ENCODE measurements around the gene APLP2.

APLP2 gene

GRCh38 chr11:130123414-130124040 is 53.8 kb downstream of the APLP2 start:
- no peak for FAIRE-seq

GRCh38 chr11:130124096-130124495 is 54.4 kb downstream of the APLP2 start:
- DNase-seq (ENCODE audit: insufficient read length, low spot score) (no peak), FAIRE-seq (no peak)
- TF ChIP-seq, protein P1, sequence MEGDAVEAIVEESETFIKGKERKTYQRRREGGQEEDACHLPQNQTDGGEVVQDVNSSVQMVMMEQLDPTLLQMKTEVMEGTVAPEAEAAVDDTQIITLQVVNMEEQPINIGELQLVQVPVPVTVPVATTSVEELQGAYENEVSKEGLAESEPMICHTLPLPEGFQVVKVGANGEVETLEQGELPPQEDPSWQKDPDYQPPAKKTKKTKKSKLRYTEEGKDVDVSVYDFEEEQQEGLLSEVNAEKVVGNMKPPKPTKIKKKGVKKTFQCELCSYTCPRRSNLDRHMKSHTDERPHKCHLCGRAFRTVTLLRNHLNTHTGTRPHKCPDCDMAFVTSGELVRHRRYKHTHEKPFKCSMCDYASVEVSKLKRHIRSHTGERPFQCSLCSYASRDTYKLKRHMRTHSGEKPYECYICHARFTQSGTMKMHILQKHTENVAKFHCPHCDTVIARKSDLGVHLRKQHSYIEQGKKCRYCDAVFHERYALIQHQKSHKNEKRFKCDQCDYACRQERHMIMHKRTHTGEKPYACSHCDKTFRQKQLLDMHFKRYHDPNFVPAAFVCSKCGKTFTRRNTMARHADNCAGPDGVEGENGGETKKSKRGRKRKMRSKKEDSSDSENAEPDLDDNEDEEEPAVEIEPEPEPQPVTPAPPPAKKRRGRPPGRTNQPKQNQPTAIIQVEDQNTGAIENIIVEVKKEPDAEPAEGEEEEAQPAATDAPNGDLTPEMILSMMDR (IDR thresholded peaks at IDR 0.05; ENCODE audit: insufficient read depth, missing control alignments): no peak

More at GRCh38 chr11:130123414-130124040, 53.8 kb downstream of the APLP2 start:
- TF ChIP-seq, protein P1 (IDR thresholded peaks at IDR 0.05; ENCODE audit: insufficient read depth, missing control alignments): no peak
- no peak for DNase-seq (ENCODE audit: insufficient read length, low spot score)

GRCh38 chr11:130125638-130126037 is 55.9 kb downstream of the APLP2 start:
- TF ChIP-seq, protein P1 (IDR thresholded peaks at IDR 0.05; ENCODE audit: insufficient read depth, missing control alignments): no peak
- no peak for FAIRE-seq
- DNase-seq (ENCODE audit: insufficient read length, low spot score): no peak

DNA sequence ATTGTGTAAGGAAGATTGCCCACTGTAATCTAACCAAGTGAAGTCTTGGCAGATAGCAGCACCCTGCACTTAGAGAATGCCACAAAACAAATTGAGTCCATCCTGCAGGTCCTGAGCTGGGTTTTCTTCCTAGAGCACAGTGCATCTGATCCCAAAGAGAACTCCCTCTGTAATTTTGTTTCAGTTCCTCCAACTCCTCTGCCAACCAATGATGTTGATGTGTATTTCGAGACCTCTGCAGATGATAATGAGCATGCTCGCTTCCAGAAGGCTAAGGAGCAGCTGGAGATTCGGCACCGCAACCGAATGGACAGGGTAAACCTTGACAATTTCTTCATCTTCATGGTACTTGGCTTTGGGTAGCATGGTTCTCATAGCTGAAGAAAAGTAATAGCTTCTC is 56.8 kb downstream of the APLP2 start:
- FAIRE-seq: no peak
- TF ChIP-seq, protein P1 (IDR thresholded peaks at IDR 0.05; ENCODE audit: insufficient read depth, missing control alignments): no peak
- no peak for DNase-seq (ENCODE audit: insufficient read length, low spot score)

DNA sequence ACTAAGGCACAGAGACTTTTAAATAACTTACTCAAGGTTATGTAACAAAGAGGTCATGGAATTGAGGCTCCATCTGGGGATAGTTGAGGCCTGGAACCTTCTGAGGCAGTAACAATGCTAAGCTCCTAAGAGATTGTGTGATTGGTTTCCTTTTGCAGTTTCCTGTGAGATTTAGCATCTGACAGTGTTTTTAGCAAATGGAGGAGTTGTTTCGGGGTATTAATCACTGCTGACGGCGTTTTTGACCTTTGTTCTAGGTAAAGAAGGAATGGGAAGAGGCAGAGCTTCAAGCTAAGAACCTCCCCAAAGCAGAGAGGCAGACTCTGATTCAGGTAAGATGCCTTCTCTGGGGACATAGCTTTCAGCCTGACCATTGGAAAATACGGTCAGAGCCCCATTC is 57.8 kb downstream of the APLP2 start:
- TF ChIP-seq, protein P1 (IDR thresholded peaks at IDR 0.05; ENCODE audit: insufficient read depth, missing control alignments): no peak
- no peak for FAIRE-seq
- no peak for DNase-seq (ENCODE audit: insufficient read length, low spot score)

DNA sequence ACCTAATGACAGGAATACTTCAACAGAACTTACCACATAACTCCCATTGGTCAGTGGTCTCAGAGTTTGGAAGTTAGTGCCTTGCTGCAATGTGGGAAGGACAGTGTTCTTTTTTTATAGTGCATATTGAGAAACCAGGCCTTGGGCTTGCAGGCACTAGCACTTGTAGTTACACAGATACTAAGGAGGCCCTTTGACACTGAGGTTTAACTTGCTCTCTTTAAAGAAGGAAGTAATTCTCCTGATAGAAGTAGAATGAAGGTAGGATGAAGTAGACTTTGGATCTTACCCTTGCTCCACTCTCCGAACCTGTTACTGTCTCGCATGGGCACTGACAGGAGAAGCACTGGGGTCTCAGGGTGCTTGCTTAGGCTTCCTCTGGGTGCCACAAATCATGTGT is 58.9 kb downstream of the APLP2 start:
- TF ChIP-seq, protein P1 (IDR thresholded peaks at IDR 0.05; ENCODE audit: insufficient read depth, missing control alignments): no peak
- FAIRE-seq: no peak
- no peak for DNase-seq (ENCODE audit: insufficient read length, low spot score)

DNA sequence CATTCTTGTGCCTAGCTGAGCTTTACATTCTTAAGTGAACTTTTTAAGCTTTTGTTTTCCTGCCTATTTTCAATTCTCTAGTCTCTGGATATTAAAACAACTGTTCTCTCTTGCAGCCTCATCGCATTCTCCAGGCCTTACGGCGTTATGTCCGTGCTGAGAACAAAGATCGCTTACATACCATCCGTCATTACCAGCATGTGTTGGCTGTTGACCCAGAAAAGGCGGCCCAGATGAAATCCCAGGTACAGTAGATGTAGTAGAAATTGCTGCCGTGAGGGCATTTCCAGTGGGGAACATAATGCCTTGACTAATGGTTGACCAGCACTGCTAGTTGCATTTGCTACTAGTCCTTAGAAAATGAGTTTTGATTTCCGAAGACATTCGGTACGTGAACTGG is 60.2 kb downstream of the APLP2 start:
- FAIRE-seq (no peak), DNase-seq (ENCODE audit: insufficient read length, low spot score) (no peak)
- TF ChIP-seq, protein P1 (IDR thresholded peaks at IDR 0.05; ENCODE audit: insufficient read depth, missing control alignments): no peak

All from D721Med (cell line).